HG03095 (cell line): ENCODE results near the gene ELMO3.

Experiments used
- ATAC-seq: cut with Tn5 transposase; IDR thresholded peaks from one replicate; pipeline ENCODE4 v1.9.1; 2021; ENCODE audit warnings: moderate library complexity; ENCODE audit not compliant: unreplicated experiment

The ELMO3 gene

DNA sequence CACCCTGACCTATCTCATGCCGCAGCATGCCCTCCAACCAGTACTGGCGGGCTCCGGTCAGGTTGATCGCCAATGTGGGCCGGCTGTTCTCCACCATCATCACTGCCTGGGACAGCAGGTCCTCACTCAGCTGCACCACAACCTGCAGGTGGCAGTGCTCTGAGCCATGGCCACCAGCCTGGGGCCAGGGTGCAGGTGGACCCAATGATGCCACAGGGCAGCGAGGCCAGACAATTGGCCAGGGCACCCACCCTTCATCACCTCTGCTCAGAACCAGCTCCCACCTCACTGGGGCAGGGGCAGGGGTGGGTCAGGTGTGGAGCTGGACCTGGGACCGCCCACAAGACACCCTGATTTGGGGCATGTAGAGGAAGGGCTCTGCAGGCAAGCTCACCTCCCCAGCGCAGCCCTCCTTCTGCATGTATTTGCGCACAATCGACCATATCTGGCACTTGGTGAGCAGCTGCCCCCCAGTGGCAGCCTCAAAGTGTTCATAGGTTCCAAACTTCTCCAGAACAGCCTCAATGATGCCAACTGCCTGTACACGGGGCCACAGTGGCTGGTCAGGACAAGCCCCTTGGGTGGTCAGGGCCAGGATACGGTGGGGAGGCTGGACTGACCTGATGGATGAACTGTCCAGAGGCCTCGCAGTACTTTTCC lies 19.4 kb upstream of the ELMO3 start:
- no peak for ATAC-seq

DNA sequence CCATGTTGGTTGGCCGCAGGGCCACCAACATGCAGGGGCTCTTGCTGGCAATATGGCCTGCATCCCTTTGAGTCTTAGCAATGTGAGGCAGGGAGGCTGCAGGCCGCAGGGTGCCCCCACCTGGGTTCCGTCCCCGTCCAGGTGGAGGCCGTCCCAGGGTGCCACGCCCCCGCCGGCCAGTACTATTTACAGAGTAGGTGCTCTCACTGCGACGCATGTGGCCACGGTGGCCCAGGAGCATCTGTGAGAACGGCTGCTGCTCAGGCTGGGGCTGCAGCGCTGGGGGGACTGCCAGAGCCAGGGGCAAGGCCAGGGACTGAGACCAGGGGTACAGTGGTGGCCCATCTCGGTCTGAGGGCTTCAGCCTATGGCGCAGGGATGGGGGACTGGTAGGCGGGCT lies 18.8 kb upstream of the ELMO3 start:
- ATAC-seq = no peak

DNA sequence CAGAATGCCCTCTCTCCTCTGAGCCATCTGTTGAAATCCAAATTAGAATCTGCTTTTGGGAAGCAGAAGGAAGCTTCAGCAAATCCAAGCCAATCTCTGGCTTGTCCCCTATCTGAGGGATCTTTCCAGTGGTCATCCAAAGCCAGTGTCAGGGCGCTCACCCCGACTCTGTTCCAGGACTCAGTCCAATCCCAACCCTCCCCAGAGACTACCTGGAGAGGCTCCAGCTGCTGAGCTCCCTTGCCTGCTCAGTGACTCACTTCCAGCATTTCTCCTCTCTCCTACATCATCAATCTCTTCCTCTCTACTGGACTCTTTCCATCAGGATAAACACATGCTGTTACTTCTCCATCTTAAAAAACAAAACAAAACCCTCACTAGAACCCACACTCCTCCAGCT lies 17.6 kb upstream of the ELMO3 start:
- no peak for ATAC-seq

DNA sequence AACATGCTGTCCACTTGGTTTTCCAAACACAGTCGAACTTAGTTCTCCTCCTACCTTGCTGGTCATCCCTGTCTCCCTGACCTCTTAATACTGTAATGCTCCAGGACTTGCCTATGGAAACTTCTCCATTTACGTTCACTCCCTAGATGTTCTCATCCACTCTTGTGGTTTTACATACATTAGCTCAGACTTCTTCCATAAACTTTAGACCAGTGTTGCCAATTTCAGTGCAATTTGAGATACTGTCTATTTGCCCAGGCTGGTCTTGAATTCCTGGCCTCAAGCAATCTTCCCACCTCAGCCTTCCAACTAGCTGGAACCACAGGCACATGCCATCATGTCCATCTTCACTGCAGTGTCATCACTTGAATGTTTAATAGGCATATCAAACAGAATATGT lies 16.6 kb upstream of the ELMO3 start:
- no peak for ATAC-seq

DNA sequence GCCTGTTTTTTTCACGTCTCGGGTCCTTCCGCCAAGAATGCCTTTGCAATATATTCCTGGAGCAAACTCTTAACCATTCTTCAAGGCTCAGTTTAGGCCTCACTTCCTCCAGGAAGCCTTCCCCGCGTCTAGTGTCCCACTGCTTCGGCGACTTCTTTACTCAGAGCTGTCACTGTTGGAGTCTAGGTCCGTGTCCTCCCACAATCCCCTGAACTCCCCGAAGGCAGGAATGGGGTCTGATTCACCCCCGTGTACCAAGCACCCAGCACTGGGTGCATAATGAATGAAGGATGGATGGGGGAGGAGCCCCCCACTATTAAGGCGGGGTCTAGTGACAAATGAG lies 15.7 kb upstream of the ELMO3 start:
- no peak for ATAC-seq

DNA sequence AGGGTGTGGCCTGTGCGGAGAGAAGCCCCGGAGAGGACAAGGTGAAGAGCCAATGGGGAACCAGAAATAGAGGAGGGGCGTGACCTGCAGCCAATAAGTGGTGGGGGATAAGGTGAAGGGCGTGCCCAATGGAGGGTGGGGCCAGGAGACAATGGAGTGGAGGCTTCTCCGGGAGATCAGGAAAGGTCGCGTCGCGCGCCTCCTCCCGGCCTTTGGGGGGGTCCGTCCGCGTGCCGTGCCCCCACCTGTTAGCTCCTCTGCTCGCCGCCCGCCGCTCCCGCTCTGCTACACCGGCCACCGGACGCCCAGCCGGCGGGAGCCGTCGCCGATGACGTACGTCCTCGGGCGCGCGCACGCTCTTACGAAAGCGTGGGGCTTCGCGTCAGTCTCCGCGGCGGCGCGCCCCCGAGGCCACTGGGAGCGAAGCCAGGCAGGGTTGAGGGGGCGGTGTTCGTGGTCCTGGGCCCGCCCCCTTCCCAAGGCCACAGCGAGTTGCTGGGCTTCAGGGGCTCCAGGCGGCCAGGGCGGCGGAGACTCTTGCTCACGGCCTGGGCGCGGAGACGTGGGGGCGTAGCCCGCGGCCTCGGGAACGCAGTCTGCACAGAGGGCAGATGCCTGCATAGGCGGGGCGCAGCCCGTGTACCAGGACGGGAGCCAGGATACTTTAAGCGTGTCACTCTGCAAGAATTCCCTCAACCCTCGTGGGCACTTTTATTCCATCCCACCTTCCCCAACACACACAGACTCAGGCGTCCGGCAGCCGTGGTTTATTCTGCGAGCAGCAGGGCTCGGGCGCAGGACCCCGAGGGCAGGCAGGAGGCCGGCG lies 15.1 kb upstream of the ELMO3 start, which contains the start of gene MATCAP1:
Gene MATCAP1, minus strand, starts transcription at position 337 of the 826 bp plus-strand sequence. CDS start 3,353 bp downstream, outside the sequence.
- ATAC-seq = peak; percentile 89

DNA sequence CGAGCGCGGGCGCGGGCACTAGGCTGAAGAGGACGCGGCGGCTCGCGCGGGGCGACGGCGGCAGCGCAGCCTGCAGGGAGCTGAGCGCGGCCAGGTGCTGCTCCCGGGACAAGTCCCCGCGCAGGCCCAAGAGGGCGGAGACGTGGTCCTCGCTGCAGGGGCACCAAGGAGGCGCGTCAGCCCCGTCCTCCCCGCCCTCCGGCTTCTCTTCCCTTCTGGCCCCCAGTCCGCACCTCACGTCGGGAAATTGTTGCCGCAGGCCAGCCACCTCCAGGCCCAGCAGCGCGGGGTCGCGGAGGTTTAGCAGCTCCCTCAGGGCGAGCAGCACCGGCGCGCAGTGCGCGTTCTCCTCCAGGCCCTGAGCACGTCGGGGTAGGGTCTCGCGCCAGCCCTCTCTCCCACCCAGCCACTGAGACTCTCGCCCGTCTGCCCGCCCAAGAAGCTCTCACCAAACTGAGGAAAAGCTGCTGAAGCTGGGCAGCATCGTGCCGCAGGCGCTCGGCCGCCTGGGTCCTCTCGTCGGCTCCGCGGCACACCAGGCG lies 14.4 kb upstream of the ELMO3 start:
- no peak for ATAC-seq

DNA sequence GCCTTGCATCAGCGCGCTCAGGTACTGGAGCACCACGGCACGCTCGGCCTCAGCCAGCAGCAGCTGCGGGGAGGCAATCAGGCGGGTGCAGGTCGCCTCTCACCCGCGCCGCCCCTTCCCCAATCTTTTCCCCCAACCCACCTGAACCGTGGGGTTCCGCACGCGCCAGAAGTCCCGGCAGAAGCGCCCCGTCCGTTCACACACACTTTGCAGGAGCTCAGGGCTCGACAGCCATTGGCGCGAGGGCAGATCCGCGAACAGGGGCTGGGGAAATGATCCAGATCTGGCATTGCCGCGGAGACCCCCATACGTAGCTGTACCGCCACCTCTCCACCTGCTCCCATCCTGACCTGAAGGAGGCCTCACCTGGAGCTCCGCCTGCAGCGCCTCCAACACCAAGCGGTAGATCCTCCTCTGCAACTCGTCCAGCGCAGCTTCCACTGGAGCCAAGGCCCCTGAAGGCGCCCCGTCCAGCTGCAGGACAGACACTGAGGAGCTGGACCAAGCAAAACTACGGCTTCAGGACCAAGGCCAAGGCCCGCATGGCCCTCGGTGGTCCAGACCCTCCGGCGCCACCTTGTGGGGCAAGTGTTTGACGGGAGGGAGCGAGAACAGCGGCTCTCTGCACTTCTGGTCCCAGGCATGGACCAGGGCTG lies 13.8 kb upstream of the ELMO3 start:
- ATAC-seq = no peak

DNA sequence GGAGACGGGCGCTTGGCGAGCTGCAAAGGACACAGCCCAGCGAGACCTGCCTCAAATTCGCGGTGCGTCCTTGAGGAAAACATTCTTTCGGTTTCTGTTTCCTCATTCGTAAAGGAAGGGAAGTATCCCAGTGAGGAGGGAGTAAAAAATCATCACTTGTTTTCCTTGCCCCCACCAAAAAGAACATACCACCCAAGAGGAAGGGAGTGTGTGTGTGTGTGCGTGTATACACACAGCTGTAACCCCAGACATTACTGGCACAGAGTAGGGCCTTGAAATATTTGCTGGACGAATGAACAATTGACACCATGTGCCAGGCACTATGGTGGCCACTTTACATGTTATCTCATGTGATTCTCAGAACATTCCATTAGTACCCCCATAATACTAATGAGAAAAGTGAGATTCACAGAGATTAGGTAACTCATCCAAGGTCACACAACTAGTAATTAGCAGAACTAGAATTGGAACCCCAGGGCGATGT lies 13.2 kb upstream of the ELMO3 start:
- no peak for ATAC-seq

DNA sequence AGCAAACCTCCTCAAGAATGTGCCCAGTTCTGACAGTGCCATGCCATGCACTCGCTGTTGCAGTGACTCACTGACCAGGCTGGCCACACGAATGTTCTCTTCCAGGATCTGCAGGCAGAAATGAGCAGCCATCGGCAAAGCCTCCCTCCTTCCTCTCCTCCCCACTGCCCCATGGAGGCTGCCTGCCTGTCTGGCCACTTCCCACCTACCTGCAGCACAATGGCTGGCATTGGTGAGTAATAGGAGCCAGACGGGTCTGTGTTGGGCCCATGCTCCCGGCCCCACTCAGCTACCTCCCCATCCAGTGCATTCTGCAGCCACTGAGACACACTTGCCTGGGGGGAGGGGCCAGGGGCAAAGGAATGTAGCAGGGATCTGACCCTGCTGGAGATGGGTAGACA lies 12.4 kb upstream of the ELMO3 start:
- ATAC-seq = no peak

DNA sequence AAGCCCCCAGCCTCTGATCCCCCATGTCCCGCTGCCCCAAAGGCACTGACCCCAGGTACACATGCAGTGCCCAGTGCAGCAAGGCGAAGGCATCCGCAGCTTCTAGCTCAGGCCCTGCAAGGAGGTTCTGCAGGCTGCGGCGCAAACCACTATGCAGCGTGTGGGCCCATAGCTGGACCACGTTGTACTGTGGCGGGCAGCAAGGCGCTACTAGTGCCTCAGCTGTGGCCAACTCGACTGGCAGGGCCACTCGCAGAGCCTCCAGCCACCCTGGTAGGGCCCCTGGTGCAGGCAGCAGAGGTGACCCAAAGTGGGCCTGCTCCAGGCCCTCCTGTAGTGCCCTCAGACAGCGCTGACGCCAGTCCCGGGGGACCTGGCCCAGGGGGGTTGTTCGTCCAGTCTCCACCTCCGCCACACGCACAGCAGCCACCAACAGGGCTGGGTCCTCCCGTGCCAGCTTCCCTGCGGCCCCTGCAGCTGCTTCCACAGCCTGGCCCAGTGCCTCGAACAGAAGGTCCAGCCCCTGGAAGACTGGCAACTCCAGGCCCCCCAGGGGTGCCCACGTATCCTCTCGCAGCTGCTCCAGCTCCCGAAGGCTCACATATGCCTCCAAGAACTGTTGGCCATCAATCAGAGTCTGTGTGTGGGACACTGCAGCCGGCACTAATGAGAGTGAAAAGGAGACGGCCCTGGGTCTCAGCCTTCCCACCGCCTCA lies 11.6 kb upstream of the ELMO3 start:
- ATAC-seq = no peak

DNA sequence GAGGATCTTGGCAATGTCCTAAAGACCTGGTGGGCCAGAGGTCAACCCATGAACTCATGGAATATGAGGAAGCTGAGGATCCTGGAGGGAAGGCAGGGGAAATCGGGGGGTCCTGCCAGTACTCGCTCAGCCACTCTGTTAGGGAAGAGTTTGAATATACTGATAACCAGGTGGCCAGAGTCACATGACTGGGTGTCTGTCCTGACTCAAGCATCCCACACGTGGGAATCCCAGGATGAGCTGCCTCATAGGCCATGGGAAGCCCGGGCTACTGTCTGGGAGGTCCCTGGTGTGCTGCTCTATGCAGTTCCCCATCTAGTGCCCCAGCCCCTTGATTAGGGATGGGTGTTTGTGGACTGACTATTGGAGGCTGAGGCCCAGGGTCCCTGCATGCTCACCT lies 10.6 kb upstream of the ELMO3 start:
- ATAC-seq = no peak

DNA sequence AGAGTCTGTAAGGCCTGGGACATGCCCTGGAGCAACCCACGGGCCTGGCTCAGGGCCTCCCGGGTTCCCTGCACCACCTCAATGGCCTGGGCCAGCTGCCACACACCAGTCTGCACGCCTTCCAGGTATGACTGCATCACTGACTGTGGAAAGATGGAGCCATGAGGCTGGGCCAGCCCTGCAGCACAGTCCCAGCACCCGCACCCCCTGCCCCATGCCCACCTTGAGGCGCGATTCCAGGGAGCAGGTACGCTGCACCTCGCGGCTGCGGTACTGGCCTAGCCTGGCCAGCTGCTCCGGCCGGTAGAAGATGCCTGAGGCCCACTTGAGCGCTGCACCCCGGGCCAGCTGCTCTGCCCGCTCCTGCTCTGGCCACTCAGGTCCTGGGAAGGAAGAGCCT lies 10.1 kb upstream of the ELMO3 start:
- ATAC-seq = no peak

DNA sequence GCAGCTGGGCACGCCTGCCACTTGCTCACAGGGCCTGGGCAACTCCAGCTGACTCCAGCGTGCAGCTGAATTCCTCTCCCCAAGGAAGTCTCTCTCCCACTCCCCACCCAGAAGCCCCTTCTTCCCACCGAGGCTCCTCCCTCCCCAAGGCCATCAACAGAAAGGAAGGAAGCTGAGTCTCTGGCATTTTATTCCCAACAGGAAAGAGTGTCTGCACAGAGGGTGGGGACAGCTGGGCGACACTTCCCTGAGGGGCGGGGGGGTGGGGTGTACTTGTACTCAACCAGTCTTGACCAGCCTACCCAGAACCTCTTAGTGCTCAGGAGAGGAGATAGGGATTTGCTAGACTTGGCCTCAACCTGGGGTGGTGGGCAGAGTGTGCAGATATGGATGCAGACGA lies 8.9 kb upstream of the ELMO3 start, which contains the start of gene EXOC3L1:
Gene EXOC3L1, minus strand, starts transcription at position 96 of the 400 bp plus-strand sequence. CDS start 460 bp downstream, outside the sequence.
- ATAC-seq = no peak

DNA sequence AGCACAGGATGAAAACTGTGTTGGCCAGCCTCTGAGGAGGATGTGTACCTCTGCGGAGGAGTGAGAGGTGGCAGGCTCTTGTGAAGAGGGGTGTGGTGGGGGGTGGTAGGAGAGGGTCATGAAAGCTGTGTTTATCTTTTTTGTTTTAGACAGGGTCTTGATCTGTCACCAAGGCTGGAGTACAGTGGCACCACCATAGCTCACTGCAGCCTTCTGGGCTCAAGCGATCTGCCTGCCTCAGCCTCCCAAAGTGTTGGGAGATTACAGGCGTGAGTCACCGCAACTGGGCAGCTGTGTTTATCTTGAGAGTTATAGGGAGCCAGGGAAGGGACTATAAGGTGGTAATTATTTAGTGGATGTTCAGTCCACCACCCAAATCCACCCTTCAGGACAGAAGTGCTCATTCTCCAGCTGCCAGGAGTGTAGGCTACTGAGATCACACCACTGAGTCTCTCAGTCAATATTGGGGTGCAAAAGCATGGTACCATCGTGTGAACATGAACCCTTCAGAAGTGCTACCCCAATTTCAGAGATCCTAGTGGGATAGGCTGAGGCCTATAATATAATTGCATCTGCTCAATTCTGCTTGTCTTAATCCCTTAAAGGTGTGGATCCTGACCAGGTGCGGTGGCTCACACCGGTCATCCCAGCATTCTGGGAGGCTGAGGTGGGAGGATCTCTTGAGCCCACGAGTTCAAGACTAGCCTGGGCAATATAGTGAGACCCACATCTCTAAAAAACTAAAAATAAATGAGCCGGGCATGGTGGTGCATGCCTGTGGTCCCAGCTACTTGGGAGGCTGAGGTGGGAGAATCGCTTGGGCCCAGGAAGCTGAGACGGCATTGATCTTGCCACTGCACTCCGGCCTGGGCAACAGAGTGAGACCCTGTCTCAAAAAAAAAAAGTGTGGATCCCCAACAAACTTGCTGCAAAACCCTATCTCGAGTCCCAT lies 8.2 kb upstream of the ELMO3 start:
- no peak for ATAC-seq

DNA sequence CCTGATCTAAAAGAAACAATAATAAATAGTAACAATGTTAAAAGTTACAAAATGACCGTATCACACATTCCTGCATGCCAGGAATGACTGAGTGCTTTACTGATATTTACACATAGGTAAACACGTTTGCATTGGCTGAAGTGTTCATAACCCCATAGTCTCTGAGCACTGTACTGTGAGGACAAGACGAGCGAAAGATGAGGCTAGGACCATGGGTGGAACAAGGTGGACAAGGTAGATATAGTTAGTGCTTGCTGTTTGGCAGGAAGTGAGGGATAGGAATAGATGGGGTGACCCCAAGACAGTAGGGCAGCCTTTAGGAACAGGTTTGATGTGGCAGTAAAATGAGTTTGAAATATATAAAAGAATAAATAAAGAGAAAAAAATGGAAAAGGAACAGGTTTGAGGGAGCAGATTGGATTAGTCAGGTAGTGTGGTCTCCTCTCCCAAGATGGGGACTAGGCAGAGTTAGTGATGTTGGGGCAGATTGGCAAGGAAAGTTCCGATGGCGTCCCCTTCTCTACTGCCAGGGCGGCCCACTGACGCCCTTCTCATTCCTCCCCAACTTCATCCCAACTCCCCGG lies 7.4 kb upstream of the ELMO3 start:
- no peak for ATAC-seq

DNA sequence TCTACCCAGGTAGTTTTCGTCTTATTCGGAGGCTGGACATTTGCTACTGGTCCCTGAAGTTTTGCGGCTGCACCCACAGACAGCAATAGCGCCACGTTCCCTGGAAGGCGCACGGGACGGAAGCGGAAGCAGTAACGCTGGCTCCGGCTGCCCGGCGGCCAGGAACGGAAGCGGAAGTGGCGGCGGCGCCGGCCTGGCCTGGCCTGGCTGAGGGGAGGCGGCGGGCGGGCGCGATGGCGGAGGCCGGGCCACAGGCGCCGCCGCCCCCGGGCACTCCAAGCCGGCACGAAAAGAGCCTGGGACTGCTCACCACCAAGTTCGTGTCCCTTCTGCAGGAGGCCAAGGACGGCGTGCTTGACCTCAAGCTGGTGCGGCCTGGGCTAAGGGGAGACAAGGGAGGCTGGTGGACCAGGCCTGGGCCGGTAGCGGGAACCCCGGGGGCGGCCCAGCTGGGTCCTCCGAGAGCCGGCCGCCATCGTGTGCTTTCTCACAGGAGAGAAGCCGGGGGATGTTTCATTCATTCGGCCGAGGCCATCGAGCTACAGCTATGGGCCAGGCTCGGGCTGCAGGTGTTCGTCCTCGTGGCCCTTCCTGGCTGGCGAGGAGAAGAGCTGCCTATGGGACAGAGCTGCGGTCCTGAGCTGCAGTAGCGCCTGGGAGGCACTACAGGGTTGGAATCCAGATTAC lies 6.8 kb upstream of the ELMO3 start, which contains the start of gene E2F4:
Gene E2F4, plus strand, starts transcription at position 161 of the 687 bp plus-strand sequence. Its CDS starts 73 bp downstream, at position 234.
- ATAC-seq = peak; percentile 78

DNA sequence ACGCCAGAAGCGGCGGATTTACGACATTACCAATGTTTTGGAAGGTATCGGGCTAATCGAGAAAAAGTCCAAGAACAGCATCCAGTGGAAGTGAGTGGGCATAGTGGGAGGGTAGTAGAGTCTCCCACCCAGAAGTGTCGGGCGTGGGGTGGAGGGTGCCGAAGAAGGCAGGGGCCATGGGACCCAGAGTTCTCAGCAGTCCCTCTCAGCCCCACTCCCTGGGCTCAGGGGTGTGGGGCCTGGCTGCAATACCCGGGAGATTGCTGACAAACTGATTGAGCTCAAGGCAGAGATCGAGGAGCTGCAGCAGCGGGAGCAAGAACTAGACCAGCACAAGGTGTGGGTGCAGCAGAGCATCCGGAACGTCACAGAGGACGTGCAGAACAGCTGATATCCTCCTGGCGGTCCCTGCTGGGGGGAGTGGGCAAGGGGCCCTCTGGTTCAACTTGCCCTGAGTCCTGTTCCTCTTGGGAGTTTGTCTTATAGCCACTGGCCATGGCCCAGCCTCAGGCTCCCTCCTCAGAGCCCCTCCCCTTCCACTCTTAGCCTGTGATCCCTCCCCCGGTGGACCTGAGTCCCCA lies 6.1 kb upstream of the ELMO3 start:
- ATAC-seq = no peak
